ENCODE measurements around the gene TRAF3. TPM values are rescaled to one million over a fixed set of nuclear protein-coding genes. Genes with fewer than 3 reads are reported as not detected.

TRAF3 gene
- total and polyA plus RNA-seq, 4 donors = 3.4 to 32.6 (median 11.5) TPM

GRCh38 chr14:102807013-102807406 is 29.8 kb downstream of the TRAF3 start:
- H3K36me3 ChIP-seq (ENCODE audit: control insufficient read depth in 1 of 2, insufficient read depth in 2 of 2, low read length in 1 of 2) = no peaks in the 10 kb centered on the region
- H3K4me3 ChIP-seq (ENCODE audit: low read length in 2 of 2) = no peak overlapping the region
- no peaks in the 10 kb centered on the region for H3K27me3 ChIP-seq (ENCODE audit: control insufficient read depth in 1 of 2, insufficient read depth in 2 of 2, low read length in 1 of 2)
- no peak for ATAC-seq (ENCODE audit: low FRiP score)
- no peaks in the 10 kb centered on the region for H3K4me1 ChIP-seq (ENCODE audit: control insufficient read depth in 1 of 2, insufficient read depth in 2 of 2, low read length in 2 of 2)
- no peak overlapping the region for H3K27ac ChIP-seq (ENCODE audit: low read depth in 1 of 2, low read length in 2 of 2)
- intact Hi-C loops (cut with DNase I) = no loop called here
- no peaks in the 10 kb centered on the region for H3K9me3 ChIP-seq (ENCODE audit: control insufficient read depth, low read length)
- 89 to 94% methylated on average over 4 of the region's 4 CpGs for WGBS, 2 donors
- no peak for DNase-seq

GRCh38 chr14:102809870-102810269 is 32.6 kb downstream of the TRAF3 start:
- Histone ChIP-seq H3K4me1 (ENCODE audit: control insufficient read depth in 1 of 2, insufficient read depth in 2 of 2, low read length in 2 of 2) (no peaks in the 10 kb centered on the region), H3K36me3 (ENCODE audit: control insufficient read depth in 1 of 2, insufficient read depth in 2 of 2, low read length in 1 of 2) (no peaks in the 10 kb centered on the region), H3K27ac (ENCODE audit: low read depth in 1 of 2, low read length in 2 of 2) (no peak overlapping the region), H3K4me3 (ENCODE audit: low read length in 2 of 2) (no peak overlapping the region), H3K27me3 (ENCODE audit: control insufficient read depth in 1 of 2, insufficient read depth in 2 of 2, low read length in 1 of 2) (no peaks in the 10 kb centered on the region), H3K9me3 (ENCODE audit: control insufficient read depth, low read length) (no peaks in the 10 kb centered on the region)
- WGBS, 2 donors = 49 to 54% methylated on average over 3 of the region's 3 CpGs
- intact Hi-C loops (cut with DNase I) = no loop called here
- no peak for DNase-seq
- ATAC-seq (ENCODE audit: low FRiP score) = no peak

- Histone ChIP-seq H3K4me3 (ENCODE audit: low read length in 2 of 2) (no peak overlapping the region), H3K27ac (ENCODE audit: low read depth in 1 of 2, low read length in 2 of 2) (no peak overlapping the region), H3K36me3 (ENCODE audit: control insufficient read depth in 1 of 2, insufficient read depth in 2 of 2, low read length in 1 of 2) (no peaks in the 10 kb centered on the region), H3K9me3 (ENCODE audit: control insufficient read depth, low read length) (no peaks in the 10 kb centered on the region), H3K4me1 (ENCODE audit: control insufficient read depth in 1 of 2, insufficient read depth in 2 of 2, low read length in 2 of 2) (no peaks in the 10 kb centered on the region), H3K27me3 (ENCODE audit: control insufficient read depth in 1 of 2, insufficient read depth in 2 of 2, low read length in 1 of 2) (no peaks in the 10 kb centered on the region)
- WGBS, 2 donors = 96% methylated on average over 3 of the region's 3 CpGs
- DNase-seq = no peak
- no peak for ATAC-seq (ENCODE audit: low FRiP score)
- intact Hi-C loops (cut with DNase I) = no loop called here
Measured at GRCh38 chr14:102810523-102810922, 33.3 kb downstream of the TRAF3 start.

- WGBS, 2 donors = 89 to 97% methylated on average over 12 of the region's 12 CpGs
- Histone ChIP-seq H3K36me3 (ENCODE audit: control insufficient read depth in 1 of 2, insufficient read depth in 2 of 2, low read length in 1 of 2) (no peaks in the 10 kb centered on the region), H3K27ac (ENCODE audit: low read depth in 1 of 2, low read length in 2 of 2) (no peak overlapping the region), H3K9me3 (ENCODE audit: control insufficient read depth, low read length) (no peaks in the 10 kb centered on the region), H3K4me3 (ENCODE audit: low read length in 2 of 2) (no peak overlapping the region), H3K27me3 (ENCODE audit: control insufficient read depth in 1 of 2, insufficient read depth in 2 of 2, low read length in 1 of 2) (no peaks in the 10 kb centered on the region), H3K4me1 (ENCODE audit: control insufficient read depth in 1 of 2, insufficient read depth in 2 of 2, low read length in 2 of 2) (no peaks in the 10 kb centered on the region)
- no peak for DNase-seq
- no peak for ATAC-seq (ENCODE audit: low FRiP score)
- intact Hi-C loops (cut with DNase I) = no loop called here
Measured at GRCh38 chr14:102811254-102811963, 34.2 kb downstream of the TRAF3 start.

- no peaks in the 10 kb centered on the region for H3K27me3 ChIP-seq (ENCODE audit: control insufficient read depth in 1 of 2, insufficient read depth in 2 of 2, low read length in 1 of 2)
- no peaks in the 10 kb centered on the region for H3K36me3 ChIP-seq (ENCODE audit: control insufficient read depth in 1 of 2, insufficient read depth in 2 of 2, low read length in 1 of 2)
- H3K9me3 ChIP-seq (ENCODE audit: control insufficient read depth, low read length) = no peaks in the 10 kb centered on the region
- no peak for DNase-seq
- no peak for ATAC-seq (ENCODE audit: low FRiP score)
- H3K4me3 ChIP-seq (ENCODE audit: low read length in 2 of 2) = no peak overlapping the region
- no peak overlapping the region for H3K27ac ChIP-seq (ENCODE audit: low read depth in 1 of 2, low read length in 2 of 2)
- H3K4me1 ChIP-seq (ENCODE audit: control insufficient read depth in 1 of 2, insufficient read depth in 2 of 2, low read length in 2 of 2) = no peaks in the 10 kb centered on the region
- 85 to 88% methylated on average over 2 of the region's 2 CpGs for WGBS, 2 donors
- intact Hi-C loops (cut with DNase I) = no loop called here
Measured at GRCh38 chr14:102811971-102812370, 34.7 kb downstream of the TRAF3 start.

GRCh38 chr14:102813691-102814090 is 36.4 kb downstream of the TRAF3 start:
- ATAC-seq (ENCODE audit: low FRiP score) = no peak
- WGBS, 2 donors = 79 to 99% methylated on average over 5 of the region's 5 CpGs
- Histone ChIP-seq H3K4me1 (ENCODE audit: control insufficient read depth in 1 of 2, insufficient read depth in 2 of 2, low read length in 2 of 2) (no peaks in the 10 kb centered on the region), H3K27ac (ENCODE audit: low read depth in 1 of 2, low read length in 2 of 2) (no peak overlapping the region), H3K27me3 (ENCODE audit: control insufficient read depth in 1 of 2, insufficient read depth in 2 of 2, low read length in 1 of 2) (no peaks in the 10 kb centered on the region), H3K4me3 (ENCODE audit: low read length in 2 of 2) (no peak overlapping the region), H3K36me3 (ENCODE audit: control insufficient read depth in 1 of 2, insufficient read depth in 2 of 2, low read length in 1 of 2) (no peaks in the 10 kb centered on the region), H3K9me3 (ENCODE audit: control insufficient read depth, low read length) (no peaks in the 10 kb centered on the region)
- intact Hi-C loops (cut with DNase I) = no loop called here
- no peak for DNase-seq

- WGBS, 2 donors = 96% methylated on average over 2 of the region's 2 CpGs
- H3K9me3 ChIP-seq (ENCODE audit: control insufficient read depth, low read length) = no peaks in the 10 kb centered on the region
- H3K4me1 ChIP-seq (ENCODE audit: control insufficient read depth in 1 of 2, insufficient read depth in 2 of 2, low read length in 2 of 2) = no peaks in the 10 kb centered on the region
- no peak for DNase-seq
- H3K27ac ChIP-seq (ENCODE audit: low read depth in 1 of 2, low read length in 2 of 2) = no peak overlapping the region
- no peaks in the 10 kb centered on the region for H3K27me3 ChIP-seq (ENCODE audit: control insufficient read depth in 1 of 2, insufficient read depth in 2 of 2, low read length in 1 of 2)
- no peak for ATAC-seq (ENCODE audit: low FRiP score)
- H3K4me3 ChIP-seq (ENCODE audit: low read length in 2 of 2) = no peak overlapping the region
- intact Hi-C loops (cut with DNase I) = no loop called here
- H3K36me3 ChIP-seq (ENCODE audit: control insufficient read depth in 1 of 2, insufficient read depth in 2 of 2, low read length in 1 of 2) = no peaks in the 10 kb centered on the region
Measured at GRCh38 chr14:102817318-102817717, 40.1 kb downstream of the TRAF3 start.

- no peaks in the 10 kb centered on the region for H3K27me3 ChIP-seq (ENCODE audit: control insufficient read depth in 1 of 2, insufficient read depth in 2 of 2, low read length in 1 of 2)
- H3K27ac ChIP-seq (ENCODE audit: low read depth in 1 of 2, low read length in 2 of 2) = no peak overlapping the region
- H3K4me3 ChIP-seq (ENCODE audit: low read length in 2 of 2) = no peak overlapping the region
- no peaks in the 10 kb centered on the region for H3K4me1 ChIP-seq (ENCODE audit: control insufficient read depth in 1 of 2, insufficient read depth in 2 of 2, low read length in 2 of 2)
- DNase-seq = no peak
- no peak for ATAC-seq (ENCODE audit: low FRiP score)
- H3K9me3 ChIP-seq (ENCODE audit: control insufficient read depth, low read length) = no peaks in the 10 kb centered on the region
- H3K36me3 ChIP-seq (ENCODE audit: control insufficient read depth in 1 of 2, insufficient read depth in 2 of 2, low read length in 1 of 2) = no peaks in the 10 kb centered on the region
- intact Hi-C loops (cut with DNase I) = no loop called here
- 92 to 93% methylated on average over 10 of the region's 10 CpGs for WGBS, 2 donors
Measured at GRCh38 chr14:102817942-102818940, 41.0 kb downstream of the TRAF3 start.

Data from aorta (tissue), 5 donors.